ENCODE results near the gene SGCE.

GRCh38 chr7:94649450-94649849 is 6.5 kb downstream of the SGCE start:
- TF ChIP-seq CTCF (tag by site-specific recombination; IDR thresholded peaks at IDR 0.05): no peak
- no peak for TF ChIP-seq ZIC2 (tag by site-specific recombination; IDR thresholded peaks at IDR 0.05)

Data from HEK293 (cell line).